K562 treated with DMSO at 1 percent for 4 hours (cell line): ENCODE data around the gene LRRC25. TPM values are rescaled to one million over a fixed set of nuclear protein-coding genes. Genes with fewer than 3 reads are reported as not detected.

Experiments
- total RNA-seq: library from RNA; unstranded; fragments of 300-600 nt; gene quantifications from 2 replicates; pipeline ENCODE4 v1.2.3, GENCODE V29; 2022; ENCODE audit not compliant: insufficient read depth

LRRC25 gene
- 0.41 and 1.0 TPM in 2 replicates for total RNA-seq

DNA sequence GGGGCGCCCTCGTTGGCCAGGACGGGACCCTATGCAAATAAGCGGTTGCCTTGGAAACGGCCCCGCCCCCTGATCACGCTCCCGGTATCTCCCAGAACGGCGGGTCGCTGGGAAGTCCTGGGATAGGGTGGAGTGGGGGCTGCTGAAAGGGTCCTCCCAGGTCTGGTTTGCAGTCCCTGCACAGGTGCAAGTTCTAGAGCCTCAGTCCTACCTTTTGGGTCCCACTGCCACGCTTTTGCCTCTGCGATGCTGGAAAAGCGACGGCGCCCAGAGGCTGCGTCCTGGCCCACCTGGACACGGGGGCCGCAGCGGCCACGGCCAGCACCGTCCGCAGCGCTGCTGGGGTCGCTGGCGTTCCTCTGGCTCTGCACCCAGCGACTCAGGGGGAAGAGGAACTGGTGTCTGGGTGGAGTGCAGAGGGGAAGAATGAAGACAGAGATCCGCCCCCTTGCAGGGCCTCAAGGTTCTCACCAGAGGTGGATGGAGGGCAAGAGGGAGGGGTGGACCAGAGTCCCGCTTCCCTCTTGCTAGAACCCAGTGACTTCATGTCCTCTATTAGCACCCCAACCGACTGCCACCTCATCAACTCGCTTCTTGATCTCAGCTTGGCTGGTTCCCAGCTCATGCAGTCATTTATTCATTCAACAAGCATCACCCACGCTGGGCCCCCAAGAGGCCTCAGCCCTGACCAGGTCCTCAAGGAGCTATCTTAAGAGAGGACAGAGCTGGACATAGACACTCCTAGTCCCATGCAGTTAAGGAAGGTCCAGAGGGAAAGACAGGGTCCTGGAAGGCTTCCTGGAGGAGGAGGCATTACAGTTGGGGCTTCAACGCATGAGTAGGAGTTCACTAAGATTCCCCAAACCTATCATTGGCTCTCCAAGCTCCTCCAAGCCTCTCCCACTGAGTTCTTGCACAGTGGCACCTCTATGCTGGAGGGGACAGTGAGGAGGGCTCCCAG is at the start of gene LRRC25:
Gene LRRC25, minus strand, starts transcription at position 381 of the 961 bp plus-strand sequence. CDS start 659 bp downstream, outside the sequence.

GRCh38 chr19:18437491-18438330 is 40.3 kb upstream of the LRRC25 start, which contains the start of gene ISYNA1:
TSS of gene ISYNA1 (minus strand) at chr19:18438133. CDS start at chr19:18437979, 154 bp downstream.

GRCh38 chr19:18419195-18419698 is 21.8 kb upstream of the LRRC25 start, which contains the start of gene SSBP4:
TSS of gene SSBP4 (plus strand) at chr19:18419398. CDS start at chr19:18419649, 251 bp downstream.

DNA sequence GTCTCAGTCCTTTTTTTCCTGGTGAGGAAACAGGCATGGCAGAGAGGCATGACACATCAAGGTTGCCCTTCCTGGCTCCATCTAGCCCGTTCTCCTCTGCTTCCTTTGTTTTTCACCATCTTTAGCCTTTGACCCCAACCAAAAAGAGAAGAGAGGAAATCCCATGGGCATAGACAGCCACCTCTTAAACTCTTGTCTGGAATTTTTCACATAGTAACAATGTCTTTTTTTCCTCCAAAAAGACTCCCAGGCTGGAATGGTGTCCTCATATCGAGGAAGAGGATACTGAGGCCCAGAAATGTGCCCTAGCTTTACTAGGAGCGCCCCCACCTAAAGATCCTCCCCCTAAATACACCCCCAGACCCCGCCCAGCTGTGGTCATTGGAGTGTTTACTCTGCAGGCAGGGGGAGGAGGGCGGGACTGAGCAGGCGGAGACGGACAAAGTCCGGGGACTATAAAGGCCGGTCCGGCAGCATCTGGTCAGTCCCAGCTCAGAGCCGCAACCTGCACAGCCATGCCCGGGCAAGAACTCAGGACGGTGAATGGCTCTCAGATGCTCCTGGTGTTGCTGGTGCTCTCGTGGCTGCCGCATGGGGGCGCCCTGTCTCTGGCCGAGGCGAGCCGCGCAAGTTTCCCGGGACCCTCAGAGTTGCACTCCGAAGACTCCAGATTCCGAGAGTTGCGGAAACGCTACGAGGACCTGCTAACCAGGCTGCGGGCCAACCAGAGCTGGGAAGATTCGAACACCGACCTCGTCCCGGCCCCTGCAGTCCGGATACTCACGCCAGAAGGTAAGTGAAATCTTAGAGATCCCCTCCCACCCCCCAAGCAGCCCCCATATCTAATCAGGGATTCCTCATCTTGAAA is 11.5 kb downstream of the LRRC25 start, which contains the start of gene GDF15:
Gene GDF15, plus strand, starts transcription at position 484 of the 868 bp plus-strand sequence. Its CDS starts 32 bp downstream, at position 516.

Other genes with a start within 250 kb of the LRRC25 start
- 10.9 and 18.2 TPM in 2 replicates for gene PIK3R2, start 244.5 kb downstream of the LRRC25 start, total RNA-seq
- 69.5 and 75.7 TPM in 2 replicates for gene IFI30, start 223.8 kb downstream of the LRRC25 start, total RNA-seq
- gene MPV17L2, start 204.4 kb downstream of the LRRC25 start, total RNA-seq, result 49.2 and 61.0 TPM in 2 replicates
- 1.5 and 4.9 TPM in 2 replicates for gene RAB3A, start 193.6 kb downstream of the LRRC25 start, total RNA-seq
- not detected in 2 replicates for gene PDE4C, start 171.2 kb downstream of the LRRC25 start, total RNA-seq
- gene IQCN, start 123.2 kb downstream of the LRRC25 start, total RNA-seq, result 2.2 and 4.1 TPM in 2 replicates
- gene JUND, start 116.0 kb downstream of the LRRC25 start, total RNA-seq, result 156 and 226 TPM in 2 replicates
- 297 and 319 TPM in 2 replicates for gene LSM4, start 74.5 kb downstream of the LRRC25 start, total RNA-seq
- gene PGPEP1, start 57.0 kb downstream of the LRRC25 start, total RNA-seq, result 17.2 and 26.4 TPM in 2 replicates
- gene GDF15, start 11.5 kb downstream of the LRRC25 start, total RNA-seq, result 320 and 331 TPM in 2 replicates
- gene SSBP4, start 21.8 kb upstream of the LRRC25 start, total RNA-seq, result 102 and 118 TPM in 2 replicates
- 348 and 429 TPM in 2 replicates for gene ISYNA1, start 40.5 kb upstream of the LRRC25 start, total RNA-seq
- gene ELL, start 124.4 kb upstream of the LRRC25 start, total RNA-seq, result 10.4 and 11.2 TPM in 2 replicates
- gene FKBP8, start 146.0 kb upstream of the LRRC25 start, total RNA-seq, result 338 and 375 TPM in 2 replicates
- gene KXD1, start 160.2 kb upstream of the LRRC25 start, total RNA-seq, result 151 and 162 TPM in 2 replicates
- 2,638 and 2,847 TPM in 2 replicates for gene UBA52, start 174.2 kb upstream of the LRRC25 start, total RNA-seq
- 80.6 and 108 TPM in 2 replicates for gene REX1BD, start 191.2 kb upstream of the LRRC25 start, total RNA-seq
- gene CRLF1, start 209.2 kb upstream of the LRRC25 start, total RNA-seq, result 4.2 TPM in 1 of 2 replicates, not detected in the other
- gene TMEM59L, start 215.2 kb upstream of the LRRC25 start, total RNA-seq, result 0.41 TPM in 1 of 2 replicates, not detected in the other
- 10.1 and 13.3 TPM in 2 replicates for gene KLHL26, start 239.4 kb upstream of the LRRC25 start, total RNA-seq